Measurements from ENCODE around the gene GRM8. TPM values are rescaled to one million over a fixed set of nuclear protein-coding genes. Genes with fewer than 3 reads are reported as not detected.

GRM8 gene
- total and polyA plus RNA-seq, 2 experiments from 2014 or later = not detected

GRCh38 chr7:126819197-126819484, 433.6 kb downstream of the GRM8 start:
- no peak overlapping the region for H3K9ac ChIP-seq
- no peak for TF ChIP-seq EZH2 (IDR thresholded peaks at IDR 0.05; ENCODE audit: insufficient read depth, poor library complexity, severe bottlenecking)
- TF ChIP-seq EZH2phosphoT487 (IDR thresholded peaks at IDR 0.05; ENCODE audit: insufficient read depth, low read depth) = no peak
- H3K4me1 ChIP-seq (ENCODE audit: insufficient read depth) = no peaks in the 10 kb centered on the region
- no peaks in the 10 kb centered on the region for H3K9me3 ChIP-seq (ENCODE audit: low read depth)
- no peaks in the 10 kb centered on the region for H4K20me1 ChIP-seq (ENCODE audit: insufficient read depth)
- no peaks in the 10 kb centered on the region for H3K79me2 ChIP-seq (ENCODE audit: insufficient read depth)
- WGBS, 2 experiments (ENCODE audit: low coverage in 1 of 2, low lambda C conversion rate in 2 of 2, missing lambda C conversion rate in 2 of 2) = 53 to 57% methylated on average over 5 of the region's 5 CpGs
- no peak overlapping the region for H3K4me2 ChIP-seq (ENCODE audit: unreplicated experiment)
- in situ Hi-C loops (cut with MboI) = no loop called here
- no peak overlapping the region for H2AFZ ChIP-seq
- no peaks in the 10 kb centered on the region for H3K27me3 ChIP-seq (replicated peaks; ENCODE audit: insufficient read depth)
- H3K9me2 ChIP-seq (ENCODE audit: insufficient read depth) = no peaks in the 10 kb centered on the region
- no peak overlapping the region for H3K27ac ChIP-seq
- no peaks in the 10 kb centered on the region for H3K36me3 ChIP-seq (ENCODE audit: low read depth)
- H3F3A ChIP-seq (ENCODE audit: insufficient read depth) = no peaks in the 10 kb centered on the region
- no peak for DNase-seq
- no peak overlapping the region for H3K4me3 ChIP-seq

DNA sequence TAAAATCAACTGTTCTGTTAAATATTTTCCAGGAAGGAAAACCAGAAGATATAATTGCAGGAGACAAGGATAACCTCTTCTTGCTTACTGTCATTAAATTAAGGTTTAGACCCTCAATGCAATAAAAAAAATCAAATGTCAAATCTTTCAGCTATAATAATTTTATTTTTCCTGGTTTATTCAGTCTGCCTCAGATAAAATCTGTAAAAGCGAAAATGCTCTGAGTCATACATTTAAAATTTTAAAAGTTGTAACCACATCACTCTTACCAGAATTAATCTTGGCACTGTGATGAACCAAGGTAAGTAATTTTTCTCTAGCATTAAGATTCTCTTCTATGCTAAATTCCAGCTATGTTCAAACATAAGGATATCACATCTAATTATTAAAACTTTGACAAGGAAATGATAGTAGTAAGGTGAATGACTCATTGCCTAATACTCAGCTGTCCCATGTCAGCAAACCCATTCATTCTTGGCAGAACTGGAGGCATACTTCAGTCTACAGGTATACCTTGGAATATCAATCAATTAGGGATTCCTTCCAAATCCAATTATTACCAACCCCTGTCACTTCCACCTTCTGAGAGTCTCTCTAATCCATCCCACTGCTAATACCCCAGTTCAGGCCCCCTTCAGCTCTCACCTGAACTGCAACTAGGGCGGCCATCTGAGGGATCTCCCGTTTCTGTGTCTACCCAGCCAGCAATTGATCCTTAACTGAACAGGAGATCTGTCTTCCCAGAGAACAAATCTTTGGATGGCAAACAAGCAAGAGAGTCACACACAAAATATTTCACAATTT, 434.1 kb downstream of the GRM8 start:
- 11 to 14% methylated on average over 3 of the region's 3 CpGs for WGBS, 2 experiments (ENCODE audit: low coverage in 1 of 2, low lambda C conversion rate in 2 of 2, missing lambda C conversion rate in 2 of 2)
- Histone ChIP-seq H3K79me2 (ENCODE audit: insufficient read depth) (no peaks in the 10 kb centered on the region), H2AFZ (no peak overlapping the region), H3K4me2 (ENCODE audit: unreplicated experiment) (no peak overlapping the region), H3K9me2 (ENCODE audit: insufficient read depth) (no peaks in the 10 kb centered on the region), H3K9me3 (ENCODE audit: low read depth) (no peaks in the 10 kb centered on the region), H3K36me3 (ENCODE audit: low read depth) (no peaks in the 10 kb centered on the region), H4K20me1 (ENCODE audit: insufficient read depth) (no peaks in the 10 kb centered on the region), H3K9ac (no peak overlapping the region), H3K27ac (no peak overlapping the region), H3K4me1 (ENCODE audit: insufficient read depth) (no peaks in the 10 kb centered on the region), H3F3A (ENCODE audit: insufficient read depth) (no peaks in the 10 kb centered on the region), H3K27me3 (replicated peaks; ENCODE audit: insufficient read depth) (no peaks in the 10 kb centered on the region), H3K4me3 (no peak overlapping the region)
- no peak for TF ChIP-seq EZH2 (IDR thresholded peaks at IDR 0.05; ENCODE audit: insufficient read depth, poor library complexity, severe bottlenecking)
- no peak for TF ChIP-seq EZH2phosphoT487 (IDR thresholded peaks at IDR 0.05; ENCODE audit: insufficient read depth, low read depth)
- in situ Hi-C loops (cut with MboI) = no loop called here
- DNase-seq = no peak

- in situ Hi-C loops (cut with MboI) = no loop called here
- WGBS, 2 experiments (ENCODE audit: low coverage in 1 of 2, low lambda C conversion rate in 2 of 2, missing lambda C conversion rate in 2 of 2) = 6 to 11% methylated on average over 1 of the region's 1 CpG
- no peaks in the 10 kb centered on the region for H3K79me2 ChIP-seq (ENCODE audit: insufficient read depth)
- no peaks in the 10 kb centered on the region for H3K9me3 ChIP-seq (ENCODE audit: low read depth)
- H3F3A ChIP-seq (ENCODE audit: insufficient read depth) = no peaks in the 10 kb centered on the region
- H3K27ac ChIP-seq = no peak overlapping the region
- H2AFZ ChIP-seq = no peak overlapping the region
- H3K4me1 ChIP-seq (ENCODE audit: insufficient read depth) = no peaks in the 10 kb centered on the region
- no peak overlapping the region for H3K4me3 ChIP-seq
- no peaks in the 10 kb centered on the region for H3K9me2 ChIP-seq (ENCODE audit: insufficient read depth)
- H4K20me1 ChIP-seq (ENCODE audit: insufficient read depth) = no peaks in the 10 kb centered on the region
- TF ChIP-seq EZH2phosphoT487 (IDR thresholded peaks at IDR 0.05; ENCODE audit: insufficient read depth, low read depth) = no peak
- no peak for TF ChIP-seq EZH2 (IDR thresholded peaks at IDR 0.05; ENCODE audit: insufficient read depth, poor library complexity, severe bottlenecking)
- no peak overlapping the region for H3K4me2 ChIP-seq (ENCODE audit: unreplicated experiment)
- H3K36me3 ChIP-seq (ENCODE audit: low read depth) = no peaks in the 10 kb centered on the region
- H3K9ac ChIP-seq = no peak overlapping the region
- no peak for DNase-seq
- H3K27me3 ChIP-seq (replicated peaks; ENCODE audit: insufficient read depth) = no peaks in the 10 kb centered on the region
These were observed 443.6 kb downstream of the GRM8 start for GRCh38 chr7:126809188-126809587.

DNA sequence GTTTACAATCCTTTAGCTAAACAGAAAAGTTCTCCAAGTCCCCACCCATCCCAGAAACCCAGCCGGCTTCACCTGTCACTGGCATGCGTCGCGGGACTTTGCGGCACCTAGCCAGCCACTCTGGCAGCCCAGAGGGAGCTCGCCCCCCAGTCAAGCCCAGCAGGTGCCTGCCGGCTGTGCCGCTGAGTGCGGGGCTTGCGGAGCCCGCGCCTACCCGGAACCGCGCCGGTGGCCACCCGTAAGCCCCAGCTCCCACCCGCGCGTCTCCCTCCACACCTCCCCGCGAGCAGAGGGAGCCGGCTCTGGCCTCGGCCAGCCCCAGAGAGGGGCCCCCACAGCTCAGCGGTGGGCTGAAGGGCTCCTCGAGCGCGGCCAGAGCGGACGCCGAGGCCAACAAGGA, 446.1 kb downstream of the GRM8 start:
- no peak overlapping the region for H2AFZ ChIP-seq
- no peak overlapping the region for H3K4me2 ChIP-seq (ENCODE audit: unreplicated experiment)
- H3K27ac ChIP-seq = no peak overlapping the region
- no peak overlapping the region for H3K9ac ChIP-seq
- H4K20me1 ChIP-seq (ENCODE audit: insufficient read depth) = no peaks in the 10 kb centered on the region
- in situ Hi-C loops (cut with MboI) = no loop called here
- no peak for DNase-seq
- no peaks in the 10 kb centered on the region for H3K36me3 ChIP-seq (ENCODE audit: low read depth)
- 80 to 81% methylated on average over 20 to 31 of the region's 31 CpGs for WGBS, 2 experiments (ENCODE audit: low coverage in 1 of 2, low lambda C conversion rate in 2 of 2, missing lambda C conversion rate in 2 of 2)
- H3K4me1 ChIP-seq (ENCODE audit: insufficient read depth) = no peaks in the 10 kb centered on the region
- TF ChIP-seq EZH2 (IDR thresholded peaks at IDR 0.05; ENCODE audit: insufficient read depth, poor library complexity, severe bottlenecking) = no peak
- no peak for TF ChIP-seq EZH2phosphoT487 (IDR thresholded peaks at IDR 0.05; ENCODE audit: insufficient read depth, low read depth)
- H3K27me3 ChIP-seq (replicated peaks; ENCODE audit: insufficient read depth) = no peaks in the 10 kb centered on the region
- H3K4me3 ChIP-seq = no peak overlapping the region
- H3K9me2 ChIP-seq (ENCODE audit: insufficient read depth) = no peaks in the 10 kb centered on the region
- no peaks in the 10 kb centered on the region for H3K9me3 ChIP-seq (ENCODE audit: low read depth)
- no peaks in the 10 kb centered on the region for H3K79me2 ChIP-seq (ENCODE audit: insufficient read depth)
- H3F3A ChIP-seq (ENCODE audit: insufficient read depth) = no peaks in the 10 kb centered on the region

Measured in GM23248 (cell line).